Keratinocyte (primary cell): ENCODE measurements around the gene RCBTB2. TPM values are rescaled to one million over a fixed set of nuclear protein-coding genes. Genes with fewer than 3 reads are reported as not detected.
A peak's percentile ranks its signal among the peaks of the same experiment; 100 is the strongest.

Experiments used
- DNase-seq: peaks from one replicate; pipeline ENCODE4 v3.0.0-alpha.2; 2011; ENCODE audit warnings: low read depth, missing footprints, low spot score
- FAIRE-seq: peaks from 2 replicates; lab custom pipeline; 2011; peaks lifted over from hg19 to GRCh38; lab: Jason Lieb, UNC
- H2AFZ ChIP-seq: 2 replicates; pipeline ENCODE4 v1.6.0; 2012; ENCODE audit warnings: low read length, control low read depth, inconsistent platforms; ENCODE audit not compliant: control insufficient read depth
- H3K27ac ChIP-seq: 2 replicates; pipeline ENCODE4 v1.5.1; 2011; ENCODE audit warnings: low read length; ENCODE audit not compliant: control insufficient read depth, insufficient read depth
- H3K27me3 ChIP-seq: 3 replicates; pipeline ENCODE4 v1.6.0; 2011; ENCODE audit warnings: low read length; ENCODE audit not compliant: control insufficient read depth, insufficient read depth; ENCODE audit errors: extremely low read depth
- H3K36me3 ChIP-seq, 2 experiments: 2 replicates in 1 of 2; 3 replicates in 1 of 2; pipeline ENCODE4 v1.5.1; 2011; ENCODE audit warnings: low read length in 2 of 2, mild to moderate bottlenecking in 1 of 2; ENCODE audit not compliant: control insufficient read depth in 2 of 2, insufficient read depth in 2 of 2; ENCODE audit errors: extremely low read depth in 1 of 2
- H3K4me1 ChIP-seq: 3 replicates; pipeline ENCODE4 v1.5.1; 2011; ENCODE audit warnings: low read length; ENCODE audit not compliant: control insufficient read depth, insufficient read depth; ENCODE audit errors: extremely low read depth
- H3K4me2 ChIP-seq: 3 replicates; pipeline ENCODE4 v1.6.0; 2011; ENCODE audit warnings: low read depth, low read length; ENCODE audit not compliant: control insufficient read depth, insufficient read depth; ENCODE audit errors: extremely low read depth
- H3K4me3 ChIP-seq, 3 experiments: fragments of 200-600 bp in 1 of 3; sonication (generic) in 1 of 3; 2 replicates in 2 of 3; 3 replicates in 1 of 3; pipeline ENCODE4 v1.5.1; 2011 to 2016; ENCODE audit warnings: low read length in 3 of 3, mild to moderate bottlenecking in 3 of 3, control low read depth in 2 of 3, inconsistent platforms in 1 of 3, low read depth in 1 of 3, mixed read lengths in 1 of 3, mixed run types in 1 of 3, moderate library complexity in 1 of 3; ENCODE audit not compliant: control insufficient read depth in 2 of 3, insufficient read depth in 2 of 3; ENCODE audit errors: extremely low read depth in 1 of 3
- H3K79me2 ChIP-seq: 2 replicates; pipeline ENCODE4 v1.6.0; 2012; ENCODE audit warnings: low read length; ENCODE audit not compliant: control insufficient read depth, insufficient read depth
- H3K9ac ChIP-seq: 3 replicates; pipeline ENCODE4 v1.6.0; 2011; ENCODE audit warnings: low read length; ENCODE audit not compliant: control insufficient read depth, insufficient read depth; ENCODE audit errors: extremely low read depth
- H3K9me1 ChIP-seq: 3 replicates; pipeline ENCODE4 v1.6.0; 2011; ENCODE audit warnings: low read length; ENCODE audit not compliant: control insufficient read depth, insufficient read depth; ENCODE audit errors: extremely low read depth
- H3K9me3 ChIP-seq: 2 replicates; pipeline ENCODE4 v1.5.1; 2012; ENCODE audit warnings: low read depth, low read length; ENCODE audit not compliant: control insufficient read depth
- H4K20me1 ChIP-seq: 3 replicates; pipeline ENCODE4 v1.6.0; 2011; ENCODE audit warnings: low read length; ENCODE audit not compliant: control insufficient read depth, insufficient read depth; ENCODE audit errors: extremely low read depth
- CTCF ChIP-seq, 3 experiments: IDR thresholded peaks in 1 of 3; conservative IDR thresholded peaks in 1 of 3; optimal IDR thresholded peaks in 1 of 3; 2 replicates in 2 of 3; 3 replicates in 1 of 3; pipeline versions ENCODE3 to v1.5.1; 2011; ENCODE audit warnings: low read length in 3 of 3, mild to moderate bottlenecking in 3 of 3, moderate library complexity in 2 of 3, control low read depth in 1 of 3, inconsistent platforms in 1 of 3; ENCODE audit not compliant: insufficient read depth in 2 of 3; ENCODE audit errors: extremely low read depth in 1 of 3
- EZH2 ChIP-seq: IDR thresholded peaks from one replicate; pipeline ENCODE4 v1.6.1; 2012; ENCODE audit warnings: inconsistent platforms, mild to moderate bottlenecking, low read length, moderate library complexity
- dilution Hi-C: fragments of 300-500 bp; cut with MboI; formaldehyde crosslinking; loops from one replicate; pipeline ENCODE4 v1.7.0; 2020; ENCODE audit warnings: low sequenced_read_pairs; ENCODE audit not compliant: extremely low pct_ligation_motif_present
- polyA plus RNA-seq, 5 experiments: library from polyadenylated mRNA; depleted of rRNA in 3 of 5; stranded (reverse) in 3 of 5; stranded (forward) in 1 of 5; unstranded in 1 of 5; fragments of >200 nt; gene quantifications; 1 replicate in 1 of 5; 2 replicates in 3 of 5; 3 replicates in 1 of 5; pipeline versions ENCODE4 v1.2.1 to v1.2.3, GENCODE V29; 2011 to 2012; ENCODE audit warnings: missing spikeins in 2 of 5, low read depth in 1 of 5, low replicate concordance in 1 of 5

Gene RCBTB2
- polyA plus RNA-seq, 1 donor (not counting 4 experiments of a cell fraction or from before 2014, with no cell fraction given) = 5.5 TPM

DNA sequence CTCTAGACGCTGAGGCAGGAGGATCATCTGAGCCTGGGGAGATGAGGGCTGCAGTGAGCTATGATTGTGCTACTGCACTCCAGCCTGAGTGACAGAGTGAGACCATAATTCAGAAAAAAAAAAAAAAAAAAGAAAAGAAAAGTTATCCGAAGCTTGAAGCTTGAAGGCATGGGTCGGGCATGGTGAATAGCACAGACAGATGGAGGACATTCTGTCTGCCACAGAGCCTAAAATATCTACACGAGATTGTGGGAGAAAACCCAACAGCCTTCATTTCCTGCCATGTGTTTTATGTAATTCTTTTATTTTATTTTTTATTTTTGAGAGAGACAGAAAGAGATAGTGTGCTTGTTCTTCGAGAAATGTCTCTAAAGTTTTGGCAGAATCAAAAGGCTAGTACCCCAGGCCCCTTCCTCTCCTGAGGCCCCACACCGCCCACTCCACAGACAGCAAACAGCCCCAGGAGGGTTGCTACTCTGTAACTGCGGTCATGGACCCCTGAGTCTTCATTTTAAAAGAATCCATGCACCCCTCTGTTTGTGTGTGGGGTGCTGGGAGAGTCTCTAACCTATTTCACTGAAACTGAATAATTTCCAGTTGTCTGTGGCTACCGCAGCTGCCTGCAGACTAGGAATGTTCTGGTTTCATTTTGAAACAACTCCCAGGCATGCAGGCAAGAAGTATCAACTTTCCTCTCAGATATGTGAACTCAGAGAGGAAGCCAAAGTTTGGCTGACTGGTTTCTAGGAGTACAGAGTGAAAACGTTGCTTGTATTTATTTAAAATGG, 38.4 kb upstream of the RCBTB2 start:
- no peaks in the 10 kb centered on the region for H3K36me3 ChIP-seq
- H2AFZ ChIP-seq = peak overlapping the region; percentile 51
- no peak for FAIRE-seq
- H3K4me3 ChIP-seq = no peak overlapping the region
- H4K20me1 ChIP-seq = no peaks in the 10 kb centered on the region
- DNase-seq = no peak
- no peak for TF ChIP-seq CTCF (optimal IDR thresholded peaks at IDR 0.05 in 1 of 3, IDR thresholded peaks at IDR 0.05 in 1 of 3, conservative IDR thresholded peaks at IDR 0.05 in 1 of 3; ENCODE audit: extremely low read depth in 1 of 3, insufficient read depth in 2 of 3, low read length in 3 of 3)
- TF ChIP-seq EZH2 = no peak
- H3K27ac ChIP-seq = no peak overlapping the region
- H3K4me1 ChIP-seq = no peaks in the 10 kb centered on the region
- dilution Hi-C loops = no loop called here
- no peaks in the 10 kb centered on the region for H3K9me1 ChIP-seq
- H3K9ac ChIP-seq = no peak overlapping the region
- no peaks in the 10 kb centered on the region for H3K79me2 ChIP-seq
- no peak overlapping the region for H3K4me2 ChIP-seq
- no peaks in the 10 kb centered on the region for H3K27me3 ChIP-seq
- H3K9me3 ChIP-seq = no peaks in the 10 kb centered on the region

DNA sequence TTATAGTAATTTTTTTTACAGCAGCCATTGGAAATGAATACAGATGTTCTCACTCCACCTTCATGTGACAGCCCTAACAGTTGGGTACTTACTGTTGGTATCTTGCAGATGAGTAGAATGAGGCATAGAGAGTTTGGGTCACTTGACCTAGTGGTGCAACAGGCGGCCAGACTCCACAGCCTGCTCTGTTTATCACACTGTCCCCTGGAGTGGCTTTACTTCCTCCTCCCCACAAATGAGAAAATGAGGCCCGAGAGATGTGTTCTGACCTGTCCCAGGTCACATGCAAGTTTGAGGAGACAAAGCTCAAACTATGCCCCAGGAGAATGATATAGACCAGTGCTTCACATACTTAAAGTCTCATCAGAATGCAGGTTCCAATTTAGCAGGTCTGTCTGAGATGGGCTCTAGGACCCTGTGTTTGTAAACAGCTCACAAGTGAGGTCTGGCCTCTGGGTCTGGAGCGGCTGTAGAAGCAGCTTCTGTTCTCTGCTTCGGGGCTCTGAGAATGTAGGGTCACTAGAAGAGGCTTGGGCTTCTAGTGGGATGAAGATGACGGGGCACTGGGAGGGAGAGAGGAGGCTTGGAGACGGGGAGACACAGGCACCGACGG, 37.4 kb upstream of the RCBTB2 start:
- H3K9me1 ChIP-seq = no peaks in the 10 kb centered on the region
- no peak for FAIRE-seq
- H3K79me2 ChIP-seq = no peaks in the 10 kb centered on the region
- H3K4me2 ChIP-seq = no peak overlapping the region
- TF ChIP-seq CTCF (optimal IDR thresholded peaks at IDR 0.05 in 1 of 3, IDR thresholded peaks at IDR 0.05 in 1 of 3, conservative IDR thresholded peaks at IDR 0.05 in 1 of 3; ENCODE audit: extremely low read depth in 1 of 3, insufficient read depth in 2 of 3, low read length in 3 of 3) (no peak), EZH2 (no peak)
- no peak overlapping the region for H3K4me3 ChIP-seq
- no peak overlapping the region for H2AFZ ChIP-seq
- no peaks in the 10 kb centered on the region for H3K4me1 ChIP-seq
- H3K9me3 ChIP-seq = no peaks in the 10 kb centered on the region
- dilution Hi-C loops = no loop called here
- no peak overlapping the region for H3K9ac ChIP-seq
- no peaks in the 10 kb centered on the region for H3K27me3 ChIP-seq
- no peak overlapping the region for H3K27ac ChIP-seq
- no peak for DNase-seq
- H3K36me3 ChIP-seq = no peaks in the 10 kb centered on the region
- H4K20me1 ChIP-seq = no peaks in the 10 kb centered on the region
